Glomerular visceral epithelial cell (primary cell): ENCODE measurements around the gene EEF1AKMT2.
A peak's percentile ranks its signal among the peaks of the same experiment; 100 is the strongest.

Experiments used
- DNase-seq: peaks from one replicate; pipeline ENCODE4 v3.0.0-alpha.2; 2016; ENCODE audit errors: extremely low spot score

Gene EEF1AKMT2

GRCh38 chr10:124737221-124737620 lies 54.5 kb downstream of the EEF1AKMT2 start:
- DNase-seq, result no peak

- peak; percentile 80 for DNase-seq
These were observed 55.1 kb downstream of the EEF1AKMT2 start for GRCh38 chr10:124736491-124737136.

GRCh38 chr10:124735491-124736286 lies 56.0 kb downstream of the EEF1AKMT2 start:
- DNase-seq, result no peak

GRCh38 chr10:124734311-124735166 lies 57.1 kb downstream of the EEF1AKMT2 start:
- no peak for DNase-seq

GRCh38 chr10:124733571-124734245 lies 58.0 kb downstream of the EEF1AKMT2 start:
- no peak for DNase-seq

GRCh38 chr10:124732931-124733570 lies 58.6 kb downstream of the EEF1AKMT2 start:
- DNase-seq, result peak; percentile 71

- DNase-seq, result no peak
These were observed 60.1 kb downstream of the EEF1AKMT2 start for GRCh38 chr10:124731551-124731950.

- DNase-seq, result no peak
These were observed 60.9 kb downstream of the EEF1AKMT2 start for GRCh38 chr10:124730790-124731189.

- no peak for DNase-seq
These were observed 62.6 kb downstream of the EEF1AKMT2 start for GRCh38 chr10:124728830-124729661.

GRCh38 chr10:124728071-124728829 lies 63.4 kb downstream of the EEF1AKMT2 start:
- no peak for DNase-seq

- no peak for DNase-seq
These were observed 64.2 kb downstream of the EEF1AKMT2 start for GRCh38 chr10:124727361-124727960.

- no peak for DNase-seq
These were observed 65.9 kb downstream of the EEF1AKMT2 start for GRCh38 chr10:124725791-124726190.

GRCh38 chr10:124725171-124725631 lies 66.5 kb downstream of the EEF1AKMT2 start:
- DNase-seq, result no peak

- no peak for DNase-seq
These were observed 67.2 kb downstream of the EEF1AKMT2 start for GRCh38 chr10:124724279-124725027.

- no peak for DNase-seq
These were observed 67.9 kb downstream of the EEF1AKMT2 start for GRCh38 chr10:124723826-124724225.

- DNase-seq, result no peak
These were observed 68.6 kb downstream of the EEF1AKMT2 start for GRCh38 chr10:124722798-124723783.
